Breast epithelium (tissue), 4 donors: Measurements from ENCODE around the gene CACNB2. TPM values are rescaled to one million over a fixed set of nuclear protein-coding genes. Genes with fewer than 3 reads are reported as not detected.

Experiments
- DNase-seq, 2 donors: peaks; one replicate each; pipeline ENCODE4 v3.0.0-alpha.2; 2019; ENCODE audit warnings: low spot score in 2 of 2
- H3K27ac ChIP-seq, 2 donors: fragments of 200-600 bp; sonication (generic) in 1 of 2; one replicate each; pipeline ENCODE4 v1.5.1; 2016 to 2019; ENCODE audit warnings: mild to moderate bottlenecking in 1 of 2
- H3K27me3 ChIP-seq, 2 donors: fragments of 200-600 bp; sonication (generic) in 1 of 2; one replicate each; pipeline versions ENCODE4 v1.5.1 to v1.6.0; 2017 to 2019; ENCODE audit warnings: control low read depth in 1 of 2, mild to moderate bottlenecking in 1 of 2
- H3K36me3 ChIP-seq: fragments of 200-600 bp; one replicate; pipeline ENCODE4 v1.5.1; 2019
- H3K4me1 ChIP-seq, 2 donors: fragments of 200-600 bp; sonication (generic); one replicate each; pipeline ENCODE4 v1.5.1; 2016 to 2019; ENCODE audit warnings: control low read depth in 1 of 2
- H3K4me3 ChIP-seq, 3 donors: fragments of 200-600 bp; sonication (generic); 1 replicate in 2 of 3; 2 replicates in 1 of 3; pipeline ENCODE4 v1.5.1; 2016 to 2019; ENCODE audit warnings: mild to moderate bottlenecking in 3 of 3, moderate library complexity in 2 of 3
- H3K9me3 ChIP-seq, 2 donors: fragments of 200-600 bp; sonication (generic) in 1 of 2; one replicate each; pipeline ENCODE4 v1.5.1; 2016 to 2019; ENCODE audit warnings: control low read depth in 1 of 2
- POLR2A ChIP-seq: fragments of 450-650 bp; IDR thresholded peaks from one replicate; pipeline ENCODE4 v1.6.1; 2016; ENCODE audit warnings: antibody characterized with exemption, mild to moderate bottlenecking, moderate library complexity
- POLR2AphosphoS5 ChIP-seq, 3 donors: sonication (generic); formaldehyde crosslinking; IDR thresholded peaks; one replicate each; pipeline ENCODE4 v1.6.1; 2017; ENCODE audit warnings: antibody characterized with exemption in 3 of 3
- intact Hi-C: fragments of 100-400 bp; cut with DNase I; formaldehyde crosslinking; loops from one replicate; pipeline ENCODE4 v1.15.1; 2023; ENCODE audit warnings: low total_unique reads
- total RNA-seq, 3 donors: library from RNA; depleted of rRNA; stranded (reverse); fragments of >200 nt; gene quantifications; one replicate each; pipeline ENCODE4 v1.1.0, GENCODE V29; 2016
- TF ChIP-seq, protein P1 (sequence below), 3 donors: fragments of 450-650 bp; IDR thresholded peaks; one replicate each; pipeline ENCODE4 v1.5.1; 2016 to 2017; ENCODE audit warnings: antibody characterized with exemption in 3 of 3, mild to moderate bottlenecking in 3 of 3, moderate library complexity in 3 of 3

The CACNB2 gene
- total RNA-seq, 3 donors from 2014 or later, result 0.48 to 8.9 (median 7.5) TPM

DNA sequence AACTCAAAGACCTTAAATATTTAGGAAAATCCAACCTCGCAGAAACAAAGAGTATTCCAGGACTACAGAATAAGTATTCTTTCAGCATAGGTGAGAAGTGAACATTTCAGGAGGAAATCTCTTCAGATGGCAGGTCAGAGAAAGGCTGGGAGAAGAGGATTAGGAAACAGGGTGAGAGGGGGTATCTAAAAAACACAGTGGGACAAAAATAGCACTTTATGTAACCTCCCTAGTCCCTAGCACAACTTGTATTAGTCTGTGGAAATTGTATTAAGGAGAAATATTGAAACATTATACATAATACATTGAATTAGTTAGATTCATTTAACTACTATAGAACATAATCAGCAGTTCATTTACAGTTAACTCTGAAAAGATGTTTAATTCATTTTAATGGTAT lies 192.3 kb downstream of the CACNB2 start:
- no peak for DNase-seq
- Histone ChIP-seq H3K36me3 (no peaks in the 10 kb centered on the region), H3K27me3 (no peaks in the 10 kb centered on the region), H3K4me1 (no peaks in the 10 kb centered on the region), H3K4me3 (no peak overlapping the region), H3K9me3 (no peaks in the 10 kb centered on the region), H3K27ac (no peak overlapping the region)
- TF ChIP-seq, protein P1, sequence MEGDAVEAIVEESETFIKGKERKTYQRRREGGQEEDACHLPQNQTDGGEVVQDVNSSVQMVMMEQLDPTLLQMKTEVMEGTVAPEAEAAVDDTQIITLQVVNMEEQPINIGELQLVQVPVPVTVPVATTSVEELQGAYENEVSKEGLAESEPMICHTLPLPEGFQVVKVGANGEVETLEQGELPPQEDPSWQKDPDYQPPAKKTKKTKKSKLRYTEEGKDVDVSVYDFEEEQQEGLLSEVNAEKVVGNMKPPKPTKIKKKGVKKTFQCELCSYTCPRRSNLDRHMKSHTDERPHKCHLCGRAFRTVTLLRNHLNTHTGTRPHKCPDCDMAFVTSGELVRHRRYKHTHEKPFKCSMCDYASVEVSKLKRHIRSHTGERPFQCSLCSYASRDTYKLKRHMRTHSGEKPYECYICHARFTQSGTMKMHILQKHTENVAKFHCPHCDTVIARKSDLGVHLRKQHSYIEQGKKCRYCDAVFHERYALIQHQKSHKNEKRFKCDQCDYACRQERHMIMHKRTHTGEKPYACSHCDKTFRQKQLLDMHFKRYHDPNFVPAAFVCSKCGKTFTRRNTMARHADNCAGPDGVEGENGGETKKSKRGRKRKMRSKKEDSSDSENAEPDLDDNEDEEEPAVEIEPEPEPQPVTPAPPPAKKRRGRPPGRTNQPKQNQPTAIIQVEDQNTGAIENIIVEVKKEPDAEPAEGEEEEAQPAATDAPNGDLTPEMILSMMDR (IDR thresholded peaks at IDR 0.05), result no peak
- TF ChIP-seq POLR2A (no peak), POLR2AphosphoS5 (IDR thresholded peaks at IDR 0.05) (no peak)
- intact Hi-C loops, result no loop called here

DNA sequence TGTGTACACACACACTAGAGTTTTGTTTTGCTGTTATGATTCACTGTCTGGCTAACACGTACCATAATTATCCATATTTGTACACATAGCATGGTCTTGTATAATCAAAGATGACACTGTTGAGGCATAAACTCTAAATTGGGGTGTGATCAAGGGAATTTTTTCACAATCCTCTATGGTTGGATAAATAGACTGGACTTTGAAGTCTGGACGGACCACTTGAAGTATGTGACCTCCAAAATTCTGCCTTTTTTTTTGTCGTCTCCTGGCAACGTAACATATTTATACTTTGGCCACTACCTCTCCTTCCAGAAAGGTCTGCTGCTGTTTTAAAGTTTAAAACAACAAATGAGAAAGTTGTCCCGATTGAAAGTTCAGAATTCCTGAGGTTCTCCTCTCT lies 193.4 kb downstream of the CACNB2 start:
- DNase-seq, result no peak
- TF ChIP-seq POLR2AphosphoS5 (IDR thresholded peaks at IDR 0.05), result peak in 1 of 3 donors; percentile 52
- TF ChIP-seq, protein P1 (IDR thresholded peaks at IDR 0.05), result no peak
- TF ChIP-seq POLR2A, result no peak
- H3K27ac ChIP-seq, result no peak overlapping the region
- peak overlapping the region in 2 of 3 donors; percentile 0 to 18 for H3K4me3 ChIP-seq
- H3K9me3 ChIP-seq, result no peaks in the 10 kb centered on the region
- H3K27me3 ChIP-seq, result no peaks in the 10 kb centered on the region
- H3K36me3 ChIP-seq, result no peaks in the 10 kb centered on the region
- no peaks in the 10 kb centered on the region for H3K4me1 ChIP-seq
- intact Hi-C loops, result no loop called here

DNA sequence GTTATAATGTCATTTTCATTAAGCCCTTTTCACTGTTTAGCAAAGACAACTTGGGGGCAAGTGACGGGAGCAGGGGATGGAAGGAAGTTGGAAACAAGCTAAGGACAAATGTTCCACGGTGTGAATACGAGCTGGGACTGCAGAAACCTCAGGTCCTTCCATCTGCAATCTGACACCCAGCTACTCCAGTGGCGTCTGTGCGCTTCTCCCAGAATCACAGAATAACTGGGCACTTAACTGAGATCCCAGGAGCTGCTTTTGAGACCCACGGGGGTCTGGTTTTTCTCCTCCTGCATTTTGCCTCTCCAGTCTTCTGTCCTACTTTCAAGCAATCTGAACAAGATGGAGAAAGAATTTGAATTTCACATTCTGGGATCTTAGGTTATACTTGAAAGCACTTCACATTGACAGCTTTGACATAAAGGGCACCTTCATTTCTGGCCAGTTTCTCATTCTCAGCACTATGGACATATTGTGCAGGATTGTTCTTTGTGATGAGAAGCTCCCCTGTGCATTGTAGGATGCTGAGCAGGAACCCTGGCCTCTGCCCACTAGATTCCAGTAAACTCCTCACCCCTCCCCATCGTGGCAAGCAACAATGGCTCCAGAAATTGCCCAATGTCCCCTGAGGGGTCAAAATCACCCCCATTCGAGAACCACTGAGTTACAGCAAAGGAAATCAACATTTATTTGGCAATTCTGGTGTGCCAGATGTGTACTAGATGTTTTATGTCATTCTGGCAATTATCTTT lies 194.1 kb downstream of the CACNB2 start:
- peak in 1 of 3 donors; percentile 51 for TF ChIP-seq POLR2AphosphoS5 (IDR thresholded peaks at IDR 0.05)
- TF ChIP-seq, protein P1 (IDR thresholded peaks at IDR 0.05), result no peak
- no peak for TF ChIP-seq POLR2A
- Histone ChIP-seq H3K27ac (peak overlapping the region; percentile 27 to 58), H3K36me3 (no peaks in the 10 kb centered on the region), H3K27me3 (no peaks in the 10 kb centered on the region), H3K4me1 (no peaks in the 10 kb centered on the region), H3K9me3 (no peaks in the 10 kb centered on the region), H3K4me3 (peak overlapping the region in 2 of 3 donors; percentile 0 to 18)
- DNase-seq, result no peak
- intact Hi-C loops, result no loop called here

DNA sequence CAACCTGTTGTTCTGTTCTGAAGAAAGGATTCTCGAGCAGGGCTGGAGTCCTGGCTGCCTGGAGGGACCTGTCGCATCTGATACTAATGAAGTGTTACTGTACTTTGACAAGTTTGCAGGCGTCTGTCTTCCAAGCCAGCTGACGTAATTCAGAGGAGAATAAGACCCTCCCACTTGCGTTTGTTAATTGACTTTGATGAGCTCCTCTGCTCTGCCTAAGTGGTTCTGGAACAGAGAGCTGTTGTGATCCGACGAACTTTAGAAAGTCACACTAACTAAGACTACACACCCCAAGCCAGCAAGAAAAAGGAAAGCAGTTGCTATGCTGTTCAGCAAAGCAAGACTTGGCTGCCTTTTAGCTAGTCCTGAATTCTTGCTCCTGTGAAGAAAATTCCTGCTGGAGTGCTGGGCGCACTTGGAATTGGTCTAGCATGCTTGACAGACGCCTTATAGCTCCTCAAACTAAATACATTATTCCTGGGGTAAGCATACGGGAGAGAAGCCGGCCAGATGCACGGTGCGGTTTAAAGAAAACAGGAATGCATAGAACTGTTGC lies 200.3 kb downstream of the CACNB2 start:
- H3K36me3 ChIP-seq, result no peaks in the 10 kb centered on the region
- H3K4me3 ChIP-seq, result peak overlapping the region; percentile 28 to 53 (median 42)
- H3K9me3 ChIP-seq, result no peaks in the 10 kb centered on the region
- H3K4me1 ChIP-seq, result no peaks in the 10 kb centered on the region
- TF ChIP-seq POLR2AphosphoS5 (IDR thresholded peaks at IDR 0.05), result no peak
- TF ChIP-seq POLR2A, result no peak
- TF ChIP-seq, protein P1 (IDR thresholded peaks at IDR 0.05), result no peak
- H3K27me3 ChIP-seq, result no peaks in the 10 kb centered on the region
- no peak for DNase-seq
- intact Hi-C loops, result no loop called here
- H3K27ac ChIP-seq, result no peak overlapping the region

DNA sequence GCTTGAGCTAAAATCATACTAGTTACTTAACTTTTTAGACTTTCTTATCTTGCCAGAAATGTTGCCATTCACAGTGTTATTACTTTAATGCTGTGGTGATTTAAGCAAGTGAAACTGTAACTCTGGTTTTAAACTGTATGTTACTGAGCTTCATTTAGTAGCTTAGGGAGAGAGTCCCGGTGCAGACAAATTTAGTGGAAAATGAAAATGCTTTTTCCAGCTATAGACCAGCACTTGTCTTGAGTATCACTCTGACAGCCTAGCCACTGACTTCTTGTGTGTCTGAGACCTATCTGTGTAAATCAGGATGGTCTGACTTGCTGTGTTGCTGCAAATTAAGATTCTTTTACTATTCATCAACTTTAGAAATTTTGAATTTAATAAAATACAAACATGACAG lies 200.8 kb downstream of the CACNB2 start:
- no peak for DNase-seq
- TF ChIP-seq POLR2AphosphoS5 (IDR thresholded peaks at IDR 0.05) (no peak), POLR2A (no peak)
- TF ChIP-seq, protein P1 (IDR thresholded peaks at IDR 0.05), result no peak
- Histone ChIP-seq H3K36me3 (no peaks in the 10 kb centered on the region), H3K27me3 (no peaks in the 10 kb centered on the region), H3K4me3 (peak overlapping the region; percentile 28 to 53 (median 42)), H3K27ac (no peak overlapping the region), H3K4me1 (no peaks in the 10 kb centered on the region), H3K9me3 (no peaks in the 10 kb centered on the region)
- intact Hi-C loops, result no loop called here
